PC-3 (cell line): ENCODE measurements around the gene WDFY3.

Source experiments
- CTCF ChIP-seq: fragments of 300-600 bp; sonication (generic); conservative IDR thresholded peaks from 2 replicates; pipeline ENCODE4 v1.5.1; 2017; ENCODE audit warnings: antibody characterized with exemption, low read depth, mild to moderate bottlenecking, low read length
- EZH2 ChIP-seq: fragments of 300-600 bp; sonication (generic); IDR thresholded peaks from one replicate; pipeline ENCODE4 v1.6.1; 2017; ENCODE audit warnings: antibody characterized with exemption, mild to moderate bottlenecking, low read length; ENCODE audit not compliant: unreplicated experiment
- EZH2phosphoT487 ChIP-seq: fragments of 300-600 bp; sonication (generic); IDR thresholded peaks from 2 replicates; pipeline ENCODE4 v1.6.1; 2018; ENCODE audit warnings: mild to moderate bottlenecking, antibody characterized with exemption, low read length, borderline replicate concordance

GRCh38 chr4:84855774-84856173, 110.7 kb downstream of the WDFY3 start:
- TF ChIP-seq EZH2 (no peak), CTCF (no peak), EZH2phosphoT487 (no peak)
